ENCODE measurements around the gene CARD9. TPM values are rescaled to one million over a fixed set of nuclear protein-coding genes. Genes with fewer than 3 reads are reported as not detected.

The CARD9 gene, protein sequence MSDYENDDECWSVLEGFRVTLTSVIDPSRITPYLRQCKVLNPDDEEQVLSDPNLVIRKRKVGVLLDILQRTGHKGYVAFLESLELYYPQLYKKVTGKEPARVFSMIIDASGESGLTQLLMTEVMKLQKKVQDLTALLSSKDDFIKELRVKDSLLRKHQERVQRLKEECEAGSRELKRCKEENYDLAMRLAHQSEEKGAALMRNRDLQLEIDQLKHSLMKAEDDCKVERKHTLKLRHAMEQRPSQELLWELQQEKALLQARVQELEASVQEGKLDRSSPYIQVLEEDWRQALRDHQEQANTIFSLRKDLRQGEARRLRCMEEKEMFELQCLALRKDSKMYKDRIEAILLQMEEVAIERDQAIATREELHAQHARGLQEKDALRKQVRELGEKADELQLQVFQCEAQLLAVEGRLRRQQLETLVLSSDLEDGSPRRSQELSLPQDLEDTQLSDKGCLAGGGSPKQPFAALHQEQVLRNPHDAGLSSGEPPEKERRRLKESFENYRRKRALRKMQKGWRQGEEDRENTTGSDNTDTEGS
- total RNA-seq = 14.7 and 20.0 TPM in 2 replicates

DNA sequence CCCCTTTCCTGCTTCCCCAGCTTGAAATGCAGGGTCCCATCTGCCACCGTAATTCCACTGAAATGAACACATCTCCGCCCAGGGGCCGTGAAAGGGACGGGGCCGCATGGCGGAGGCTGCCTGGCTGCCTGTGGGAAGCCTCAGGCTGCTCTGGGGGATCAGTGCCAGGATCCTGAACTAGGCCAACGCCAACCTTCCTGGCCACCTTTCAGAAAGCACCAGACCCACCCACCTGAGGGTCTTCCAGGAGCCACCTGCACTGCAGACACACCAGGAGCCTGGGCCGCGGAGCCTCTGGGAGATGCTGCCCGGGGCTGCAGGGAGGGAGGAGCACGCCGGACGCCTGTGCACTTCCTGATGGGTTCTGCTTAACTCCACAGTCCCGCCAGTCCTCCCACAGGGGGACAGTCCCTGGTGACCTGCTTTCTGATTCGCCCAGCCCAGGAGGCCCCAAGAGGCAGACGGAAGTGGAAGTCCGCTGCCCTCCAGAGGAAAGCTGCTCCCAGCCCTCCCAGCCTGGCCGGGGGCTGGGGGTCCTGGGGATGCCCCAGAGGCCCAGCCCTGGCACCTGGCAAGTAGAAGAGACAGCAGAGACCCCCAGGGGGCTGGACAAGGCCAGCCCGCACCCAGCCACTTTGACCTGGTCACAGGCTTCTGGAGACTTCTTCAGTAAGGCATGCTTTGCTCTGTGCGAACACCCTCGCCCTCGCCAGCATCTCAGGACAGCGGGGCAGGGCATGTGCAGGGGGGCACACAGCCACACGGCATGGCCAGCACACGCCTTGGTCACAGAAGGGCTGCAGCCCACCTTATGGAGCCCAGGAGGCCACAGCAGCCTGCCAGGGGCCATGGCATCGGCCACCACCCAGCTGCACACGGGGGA, at the start of gene CARD9:
CARD9 (minus strand) TSS at position 370 of the 883 bp plus-strand sequence. CDS start 1,591 bp downstream, outside the sequence.
- TF ChIP-seq, protein P1, sequence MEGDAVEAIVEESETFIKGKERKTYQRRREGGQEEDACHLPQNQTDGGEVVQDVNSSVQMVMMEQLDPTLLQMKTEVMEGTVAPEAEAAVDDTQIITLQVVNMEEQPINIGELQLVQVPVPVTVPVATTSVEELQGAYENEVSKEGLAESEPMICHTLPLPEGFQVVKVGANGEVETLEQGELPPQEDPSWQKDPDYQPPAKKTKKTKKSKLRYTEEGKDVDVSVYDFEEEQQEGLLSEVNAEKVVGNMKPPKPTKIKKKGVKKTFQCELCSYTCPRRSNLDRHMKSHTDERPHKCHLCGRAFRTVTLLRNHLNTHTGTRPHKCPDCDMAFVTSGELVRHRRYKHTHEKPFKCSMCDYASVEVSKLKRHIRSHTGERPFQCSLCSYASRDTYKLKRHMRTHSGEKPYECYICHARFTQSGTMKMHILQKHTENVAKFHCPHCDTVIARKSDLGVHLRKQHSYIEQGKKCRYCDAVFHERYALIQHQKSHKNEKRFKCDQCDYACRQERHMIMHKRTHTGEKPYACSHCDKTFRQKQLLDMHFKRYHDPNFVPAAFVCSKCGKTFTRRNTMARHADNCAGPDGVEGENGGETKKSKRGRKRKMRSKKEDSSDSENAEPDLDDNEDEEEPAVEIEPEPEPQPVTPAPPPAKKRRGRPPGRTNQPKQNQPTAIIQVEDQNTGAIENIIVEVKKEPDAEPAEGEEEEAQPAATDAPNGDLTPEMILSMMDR (IDR thresholded peaks at IDR 0.05; ENCODE audit: insufficient read depth, low read depth, low read length) = no peak
- DNase-seq (ENCODE audit: low read depth) = peak; percentile 45
- H3K4me3 ChIP-seq (ENCODE audit: low read depth, low read length) = peak within 1 kb of the TSS; percentile 39

DNA sequence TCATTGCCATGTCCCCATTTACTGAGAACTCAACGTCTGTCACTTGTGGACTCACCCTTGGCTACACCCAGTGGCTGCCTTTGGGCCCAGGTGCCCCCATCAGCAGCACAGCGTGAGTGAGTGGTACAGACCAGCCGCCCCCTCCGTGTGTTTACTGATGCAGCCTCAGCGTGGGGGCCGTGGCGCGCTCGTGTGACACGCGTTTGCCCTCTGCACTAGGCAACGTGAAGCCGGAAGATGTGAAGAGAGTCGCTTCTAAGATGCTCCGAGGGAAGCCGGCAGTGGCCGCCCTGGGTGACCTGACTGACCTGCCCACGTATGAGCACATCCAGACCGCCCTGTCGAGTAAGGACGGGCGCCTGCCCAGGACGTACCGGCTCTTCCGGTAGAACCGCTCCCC, 49.4 kb upstream of the CARD9 start:
- TF ChIP-seq, protein P1 (IDR thresholded peaks at IDR 0.05; ENCODE audit: insufficient read depth, low read depth, low read length) = no peak
- no peak for DNase-seq (ENCODE audit: low read depth)
- H3K4me3 ChIP-seq (ENCODE audit: low read depth, low read length) = no peak overlapping the region

DNA sequence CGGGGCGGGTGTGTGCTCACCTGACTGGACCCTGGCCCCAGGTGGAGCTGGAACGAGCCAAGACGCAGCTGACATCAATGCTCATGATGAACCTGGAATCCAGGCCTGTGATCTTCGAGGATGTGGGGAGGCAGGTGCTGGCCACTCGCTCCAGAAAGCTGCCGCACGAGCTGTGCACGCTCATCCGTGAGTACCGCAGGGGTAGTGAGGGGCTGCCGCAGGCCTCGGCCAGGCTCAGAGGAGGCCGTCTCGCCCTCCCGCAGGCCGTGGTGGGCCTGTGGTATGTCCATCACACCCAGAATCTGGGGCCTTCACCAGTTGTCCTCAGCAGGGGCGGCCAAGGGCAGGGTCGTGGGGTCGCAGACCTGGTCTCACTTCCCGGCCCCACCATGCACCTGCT, 48.3 kb upstream of the CARD9 start:
- no peak overlapping the region for H3K4me3 ChIP-seq (ENCODE audit: low read depth, low read length)
- DNase-seq (ENCODE audit: low read depth) = no peak
- TF ChIP-seq, protein P1 (IDR thresholded peaks at IDR 0.05; ENCODE audit: insufficient read depth, low read depth, low read length) = no peak

DNA sequence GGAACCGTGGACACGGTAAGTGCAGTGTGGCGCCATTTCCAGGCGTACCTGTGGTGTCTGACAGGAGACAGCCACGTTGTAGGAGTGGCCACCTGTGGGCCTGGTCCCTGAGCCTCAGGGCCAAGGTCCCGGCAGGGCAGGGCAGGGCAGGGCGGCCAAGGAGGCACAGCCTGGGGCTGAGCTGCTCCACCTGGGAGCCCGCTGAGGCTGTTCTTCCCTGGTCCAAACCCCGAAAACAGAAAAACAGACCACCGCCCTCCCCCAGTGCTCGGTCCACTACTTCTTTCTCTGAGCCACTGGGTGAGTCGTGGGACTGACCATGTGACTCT, 45.6 kb upstream of the CARD9 start:
- no peak for DNase-seq (ENCODE audit: low read depth)
- TF ChIP-seq, protein P1 (IDR thresholded peaks at IDR 0.05; ENCODE audit: insufficient read depth, low read depth, low read length) = no peak
- H3K4me3 ChIP-seq (ENCODE audit: low read depth, low read length) = no peak overlapping the region

DNA sequence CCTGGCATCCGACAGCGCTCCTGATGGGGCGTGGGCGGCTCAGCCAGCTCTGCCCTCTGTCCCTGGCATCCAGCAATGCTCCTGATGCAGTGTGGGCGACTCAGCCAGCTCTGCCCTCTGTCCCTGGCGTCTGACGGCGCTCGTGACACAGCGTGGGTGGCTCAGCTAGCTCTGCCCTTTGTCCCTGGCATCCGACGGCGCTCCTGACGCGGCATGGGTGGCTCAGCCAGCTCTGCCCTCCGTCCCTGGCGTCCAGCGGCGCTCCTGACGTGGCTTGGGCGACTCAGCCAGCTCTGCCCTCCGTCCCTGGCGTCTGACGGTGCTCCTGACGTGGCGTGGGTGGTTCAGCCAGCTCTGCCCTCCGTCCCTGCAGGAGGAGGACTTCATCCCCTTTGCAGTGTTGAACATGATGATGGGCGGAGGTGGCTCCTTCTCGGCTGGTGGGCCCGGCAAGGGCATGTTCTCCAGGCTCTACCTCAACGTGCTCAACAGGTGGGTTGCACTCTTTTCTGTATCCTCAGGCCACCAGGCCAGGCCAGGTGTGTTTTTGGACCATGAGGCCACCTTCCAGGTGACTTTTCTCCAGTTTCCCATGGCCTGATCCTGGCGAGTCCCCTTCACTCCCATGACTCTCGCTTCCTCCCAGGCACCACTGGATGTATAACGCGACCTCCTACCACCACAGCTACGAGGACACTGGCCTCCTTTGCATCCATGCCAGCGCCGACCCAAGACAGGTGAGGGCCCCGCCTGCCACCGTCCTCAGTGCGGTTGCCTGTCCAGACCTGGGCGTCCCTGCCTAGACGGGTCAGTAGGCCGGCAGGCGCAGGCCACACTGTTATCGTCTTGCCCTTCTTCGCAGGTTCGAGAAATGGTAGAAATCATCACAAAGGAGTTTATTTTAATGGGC, 45.0 kb upstream of the CARD9 start:
- H3K4me3 ChIP-seq (ENCODE audit: low read depth, low read length) = no peak overlapping the region
- DNase-seq (ENCODE audit: low read depth) = no peak
- TF ChIP-seq, protein P1 (IDR thresholded peaks at IDR 0.05; ENCODE audit: insufficient read depth, low read depth, low read length) = no peak

DNA sequence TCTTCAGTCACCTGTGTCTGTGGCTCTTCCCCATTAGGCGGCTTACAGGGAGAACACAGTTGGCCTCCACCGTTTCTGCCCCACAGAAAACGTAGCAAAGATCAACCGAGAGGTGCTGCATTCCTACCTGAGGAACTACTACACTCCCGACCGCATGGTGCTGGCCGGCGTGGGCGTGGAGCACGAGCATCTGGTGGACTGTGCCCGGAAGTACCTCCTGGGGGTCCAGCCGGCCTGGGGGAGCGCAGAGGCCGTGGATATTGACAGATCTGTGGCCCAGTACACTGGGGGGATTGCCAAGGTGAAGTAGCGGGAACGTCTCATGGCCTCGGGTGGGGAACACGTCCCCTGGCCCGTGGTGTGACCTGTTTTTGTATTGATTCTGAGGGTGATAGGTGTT, 43.4 kb upstream of the CARD9 start:
- DNase-seq (ENCODE audit: low read depth) = no peak
- H3K4me3 ChIP-seq (ENCODE audit: low read depth, low read length) = no peak overlapping the region
- TF ChIP-seq, protein P1 (IDR thresholded peaks at IDR 0.05; ENCODE audit: insufficient read depth, low read depth, low read length) = no peak
